SK-N-MC (cell line): ENCODE data around the gene CSMD2.

ENCODE experiments used
- EZH2 ChIP-seq: fragments of 200-600 bp; sonication (generic); IDR thresholded peaks from one replicate; pipeline ENCODE4 v1.6.1; 2017; ENCODE audit warnings: antibody characterized with exemption
- POLR2AphosphoS5 ChIP-seq: IDR thresholded peaks from 2 replicates; pipeline ENCODE4 v1.6.1; 2012; ENCODE audit warnings: mild to moderate bottlenecking, low read depth, low read length, borderline replicate concordance

DNA sequence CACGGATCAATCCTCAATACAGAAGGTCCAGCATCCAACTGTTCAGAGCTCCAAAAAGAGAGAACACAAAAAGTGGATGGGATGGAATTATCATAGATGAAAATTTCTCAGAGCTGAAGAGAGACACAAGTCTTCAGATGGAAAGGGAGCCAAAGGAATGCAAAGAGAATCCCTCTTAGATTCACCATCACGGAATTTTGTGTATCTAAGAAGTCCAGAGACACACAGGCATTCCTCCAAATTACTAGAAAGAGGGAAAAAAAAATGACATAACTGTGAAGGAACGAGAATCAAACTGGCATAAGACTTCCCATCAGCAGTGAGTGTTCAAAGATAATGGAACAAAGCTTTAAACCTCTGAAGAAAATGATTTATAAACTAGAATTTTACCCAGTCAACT lies 591.4 kb downstream of the CSMD2 start:
- TF ChIP-seq EZH2 (no peak), POLR2AphosphoS5 (no peak)
